Tibial artery (tissue), 4 donors: Measurements from ENCODE around the gene VSTM2B.
A peak's percentile ranks its signal among the peaks of the same experiment; 100 is the strongest.

Source experiments
- DNase-seq, 2 donors: peaks; one replicate each; pipeline ENCODE4 v3.0.0-alpha.2; 2019
- H3K27ac ChIP-seq, 2 donors: fragments of 200-600 bp; sonication (generic) in 1 of 2; 1 replicate in 1 of 2; 2 replicates in 1 of 2; pipeline ENCODE4 v1.5.1; 2018 to 2019; ENCODE audit warnings: mild to moderate bottlenecking in 1 of 2
- H3K27me3 ChIP-seq, 2 donors: fragments of 200-600 bp; sonication (generic) in 1 of 2; one replicate each; pipeline versions ENCODE4 v1.5.1 to v1.6.0; 2016 to 2019
- H3K36me3 ChIP-seq, 3 donors: fragments of 200-600 bp; sonication (generic) in 2 of 3; one replicate each; pipeline ENCODE4 v1.5.1; 2016 to 2019; ENCODE audit warnings: mild to moderate bottlenecking in 2 of 3
- H3K4me1 ChIP-seq, 4 donors: fragments of 200-600 bp; sonication (generic) in 2 of 4; 1 replicate in 3 of 4; 2 replicates in 1 of 4; pipeline ENCODE4 v1.5.1; 2016 to 2019
- H3K4me3 ChIP-seq, 2 donors: fragments of 200-600 bp; sonication (generic) in 1 of 2; 1 replicate in 1 of 2; 2 replicates in 1 of 2; pipeline ENCODE4 v1.5.1; 2018 to 2019; ENCODE audit warnings: mild to moderate bottlenecking in 2 of 2
- H3K9me3 ChIP-seq, 3 donors: fragments of 200-600 bp; sonication (generic) in 1 of 3; one replicate each; pipeline ENCODE4 v1.5.1; 2016 to 2019
- intact Hi-C: fragments of 100-400 bp; cut with DNase I; formaldehyde crosslinking; loops from one replicate; pipeline ENCODE4 v1.15.0; 2023; ENCODE audit warnings: low total_unique reads
- TF ChIP-seq, protein P1 (sequence below), 2 experiments: fragments of 200-600 bp in 1 of 2; fragments of 450-650 bp in 1 of 2; IDR thresholded peaks; one replicate each; pipeline ENCODE4 v1.5.1; 2017 to 2019; ENCODE audit warnings: antibody characterized with exemption in 2 of 2, mild to moderate bottlenecking in 1 of 2, moderate library complexity in 1 of 2

The VSTM2B gene

DNA sequence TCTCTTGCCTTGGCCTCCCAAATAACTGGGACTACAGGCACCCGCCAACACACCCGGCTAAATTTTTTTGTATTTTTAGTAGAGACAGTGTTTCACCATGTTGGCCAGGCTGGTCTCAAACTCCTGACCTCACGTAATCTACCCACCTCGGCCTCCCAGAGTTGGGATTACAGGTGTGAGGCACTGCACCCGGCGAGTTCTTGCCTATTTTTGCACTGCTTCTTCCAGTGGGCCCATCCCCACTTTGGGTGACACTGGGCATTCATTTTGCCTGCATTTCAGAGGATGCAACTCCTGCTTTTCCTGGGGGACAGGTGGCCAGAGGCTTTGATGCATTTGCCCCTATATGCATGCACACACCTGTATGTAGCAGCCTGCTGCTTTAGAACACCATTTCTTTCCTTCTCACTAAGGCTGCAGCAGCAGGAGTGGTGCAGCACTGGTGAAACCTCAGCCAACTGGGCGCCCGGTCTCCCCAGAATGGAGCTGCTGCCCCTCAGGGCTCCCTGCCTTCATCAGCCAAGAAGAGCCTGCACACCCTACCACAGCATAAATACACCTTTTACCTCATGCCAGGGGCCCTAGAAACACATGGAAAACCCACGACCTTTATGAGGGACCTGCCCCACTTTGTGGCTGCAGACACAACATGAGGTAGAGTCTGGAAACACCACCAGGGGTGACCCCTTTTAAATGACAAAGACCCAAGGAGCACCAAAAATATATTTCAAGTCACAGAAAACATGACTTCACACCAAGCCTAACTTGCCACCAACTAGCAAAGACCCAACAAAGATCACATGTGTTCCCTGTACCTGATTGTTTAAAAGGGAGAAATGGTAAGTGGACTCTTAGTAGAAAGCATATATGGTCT, 43.5 kb downstream of the VSTM2B start:
- Histone ChIP-seq H3K36me3 (no peaks in the 10 kb centered on the region), H3K27me3 (peaks cover 0 to 28% of the 10 kb centered on the region in 2 donors), H3K4me3 (no peak overlapping the region), H3K27ac (no peak overlapping the region), H3K4me1 (no peaks in the 10 kb centered on the region), H3K9me3 (no peaks in the 10 kb centered on the region)
- intact Hi-C loops: no loop called here
- TF ChIP-seq, protein P1, sequence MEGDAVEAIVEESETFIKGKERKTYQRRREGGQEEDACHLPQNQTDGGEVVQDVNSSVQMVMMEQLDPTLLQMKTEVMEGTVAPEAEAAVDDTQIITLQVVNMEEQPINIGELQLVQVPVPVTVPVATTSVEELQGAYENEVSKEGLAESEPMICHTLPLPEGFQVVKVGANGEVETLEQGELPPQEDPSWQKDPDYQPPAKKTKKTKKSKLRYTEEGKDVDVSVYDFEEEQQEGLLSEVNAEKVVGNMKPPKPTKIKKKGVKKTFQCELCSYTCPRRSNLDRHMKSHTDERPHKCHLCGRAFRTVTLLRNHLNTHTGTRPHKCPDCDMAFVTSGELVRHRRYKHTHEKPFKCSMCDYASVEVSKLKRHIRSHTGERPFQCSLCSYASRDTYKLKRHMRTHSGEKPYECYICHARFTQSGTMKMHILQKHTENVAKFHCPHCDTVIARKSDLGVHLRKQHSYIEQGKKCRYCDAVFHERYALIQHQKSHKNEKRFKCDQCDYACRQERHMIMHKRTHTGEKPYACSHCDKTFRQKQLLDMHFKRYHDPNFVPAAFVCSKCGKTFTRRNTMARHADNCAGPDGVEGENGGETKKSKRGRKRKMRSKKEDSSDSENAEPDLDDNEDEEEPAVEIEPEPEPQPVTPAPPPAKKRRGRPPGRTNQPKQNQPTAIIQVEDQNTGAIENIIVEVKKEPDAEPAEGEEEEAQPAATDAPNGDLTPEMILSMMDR (IDR thresholded peaks at IDR 0.05): no peak
- peak in 1 of 2 donors; percentile 29 for DNase-seq

DNA sequence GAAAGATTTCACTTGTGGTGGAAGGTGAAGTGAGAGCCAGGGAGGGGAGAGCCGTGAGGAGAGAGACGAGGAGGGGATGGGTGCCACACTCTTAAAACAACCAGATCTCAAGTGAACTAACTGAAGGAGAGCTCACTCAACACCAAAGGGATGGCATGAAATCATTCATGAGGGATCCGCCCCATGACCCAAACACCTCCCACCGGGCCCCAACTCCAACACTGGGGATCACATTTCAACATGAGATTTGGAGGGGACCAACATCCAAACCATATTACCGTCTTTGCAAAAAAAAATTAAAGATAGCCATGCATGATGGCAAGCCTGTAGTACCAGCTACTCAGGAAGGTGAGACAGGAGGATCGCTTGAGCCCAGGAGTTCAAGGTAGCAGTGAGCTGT, 45.4 kb downstream of the VSTM2B start:
- H3K27me3 ChIP-seq: peaks cover 0 to 34% of the 10 kb centered on the region in 2 donors
- no peak overlapping the region for H3K27ac ChIP-seq
- H3K4me3 ChIP-seq: no peak overlapping the region
- no peaks in the 10 kb centered on the region for H3K4me1 ChIP-seq
- H3K9me3 ChIP-seq: no peaks in the 10 kb centered on the region
- TF ChIP-seq, protein P1 (IDR thresholded peaks at IDR 0.05): no peak
- no peaks in the 10 kb centered on the region for H3K36me3 ChIP-seq
- intact Hi-C loops: no loop called here
- no peak for DNase-seq

GRCh38 chr19:29573486-29573885, 47.7 kb downstream of the VSTM2B start:
- intact Hi-C loops: no loop called here
- no peaks in the 10 kb centered on the region for H3K36me3 ChIP-seq
- no peak overlapping the region for H3K4me3 ChIP-seq
- H3K9me3 ChIP-seq: no peaks in the 10 kb centered on the region
- TF ChIP-seq, protein P1 (IDR thresholded peaks at IDR 0.05): no peak
- H3K27me3 ChIP-seq: peaks cover 0 to 30% of the 10 kb centered on the region in 2 donors
- H3K27ac ChIP-seq: no peak overlapping the region
- no peaks in the 10 kb centered on the region for H3K4me1 ChIP-seq
- DNase-seq: no peak

DNA sequence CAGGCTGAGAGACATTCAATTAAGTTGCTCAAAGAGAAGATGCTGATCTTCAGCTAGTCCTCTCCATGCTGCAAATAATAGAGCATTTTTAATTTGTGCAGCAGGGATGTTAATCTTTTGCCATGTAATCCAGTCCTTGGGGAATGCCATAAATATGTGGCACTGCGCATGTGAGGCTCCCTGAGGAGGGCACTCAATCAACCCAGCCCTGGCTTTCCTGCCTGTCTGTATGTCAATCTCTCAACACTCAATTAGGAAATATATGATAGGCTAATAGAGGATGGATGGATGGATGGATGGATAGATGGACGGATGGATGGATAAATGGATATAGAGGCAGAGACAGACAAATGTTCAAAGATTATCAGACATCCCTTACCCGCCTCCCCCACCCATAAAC, 48.7 kb downstream of the VSTM2B start:
- no peak overlapping the region for H3K4me3 ChIP-seq
- TF ChIP-seq, protein P1 (IDR thresholded peaks at IDR 0.05): no peak
- no peak overlapping the region for H3K27ac ChIP-seq
- no peaks in the 10 kb centered on the region for H3K36me3 ChIP-seq
- intact Hi-C loops: no loop called here
- H3K9me3 ChIP-seq: no peaks in the 10 kb centered on the region
- DNase-seq: no peak
- no peaks in the 10 kb centered on the region for H3K4me1 ChIP-seq
- H3K27me3 ChIP-seq: peaks cover 0 to 33% of the 10 kb centered on the region in 2 donors

DNA sequence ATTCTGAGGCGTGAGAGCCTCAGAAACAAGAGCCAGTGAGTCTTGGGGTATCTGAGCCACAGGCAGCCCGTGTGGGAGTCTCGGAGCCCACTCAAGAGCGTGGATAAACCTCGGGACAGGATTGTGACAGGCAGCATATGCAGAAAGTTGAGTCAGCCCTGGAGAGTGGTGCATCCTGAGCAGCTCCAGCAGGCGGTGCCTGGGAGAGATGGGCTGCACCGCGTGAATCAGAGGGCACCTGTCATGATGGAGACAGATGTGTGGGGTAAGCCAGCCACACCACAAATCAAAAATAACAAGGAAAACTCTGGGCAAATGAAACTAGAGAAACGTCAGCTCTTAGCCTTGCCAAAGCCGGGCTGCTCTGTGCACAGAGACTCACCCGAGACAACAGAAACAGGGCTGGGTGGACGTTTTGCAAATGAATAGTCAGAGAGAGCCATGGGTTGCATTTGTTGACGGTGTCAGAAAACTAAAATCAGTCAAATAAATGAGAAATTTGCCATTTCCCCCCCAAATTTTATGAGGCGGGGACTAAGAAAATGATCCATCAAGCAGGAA, 50.3 kb downstream of the VSTM2B start:
- Histone ChIP-seq H3K4me1 (no peaks in the 10 kb centered on the region), H3K36me3 (no peaks in the 10 kb centered on the region), H3K4me3 (no peak overlapping the region), H3K27ac (no peak overlapping the region), H3K27me3 (peaks cover 0 to 46% of the 10 kb centered on the region in 2 donors), H3K9me3 (peaks cover 0 to 2% (median 0%) of the 10 kb centered on the region in 3 donors)
- intact Hi-C loops: no loop called here
- no peak for DNase-seq
- TF ChIP-seq, protein P1 (IDR thresholded peaks at IDR 0.05): no peak
